DND-41 (cell line): ENCODE data around the gene AK8.
A peak's percentile ranks its signal among the peaks of the same experiment; 100 is the strongest.

Source experiments
- ATAC-seq: fragments of 200-7000 bp; cut with Tn5 transposase; 3 replicates; pipeline ENCODE4 v1.9.1; 2021; ENCODE audit warnings: low read depth; ENCODE audit not compliant: insufficient read depth
- DNase-seq: peaks from one replicate; pipeline ENCODE4 v3.0.0-alpha.2; 2020
- H2AFZ ChIP-seq: 2 replicates; pipeline ENCODE4 v1.6.0; 2012; ENCODE audit warnings: low read depth, low read length
- H3K27ac ChIP-seq: 2 replicates; pipeline ENCODE4 v1.5.1; 2012; ENCODE audit warnings: low read length, inconsistent platforms
- H3K27me3 ChIP-seq: fragments of 200-600 bp; sonication (generic); 2 replicates; pipeline ENCODE4 v1.6.0; 2012; ENCODE audit warnings: low read length, mild to moderate bottlenecking, inconsistent platforms; ENCODE audit not compliant: insufficient read depth, poor library complexity
- H3K36me3 ChIP-seq: 2 replicates; pipeline ENCODE4 v1.5.1; 2012; ENCODE audit warnings: low read length, inconsistent platforms; ENCODE audit not compliant: insufficient read depth
- H3K4me1 ChIP-seq: 2 replicates; pipeline ENCODE4 v1.5.1; 2012; ENCODE audit warnings: mild to moderate bottlenecking, low read length; ENCODE audit not compliant: insufficient read depth
- H3K4me2 ChIP-seq: 2 replicates; pipeline ENCODE4 v1.6.0; 2012; ENCODE audit warnings: mild to moderate bottlenecking, moderate library complexity, low read length, inconsistent platforms; ENCODE audit not compliant: insufficient read depth
- H3K4me3 ChIP-seq, 2 experiments: fragments of 200-600 bp in 1 of 2; shearing (Covaris generic) in 1 of 2; 2 replicates each; pipeline ENCODE4 v1.5.1; 2012 to 2016; ENCODE audit warnings: inconsistent platforms in 2 of 2, low read length in 2 of 2, mild to moderate bottlenecking in 2 of 2, low read depth in 1 of 2, moderate library complexity in 1 of 2
- H3K79me2 ChIP-seq: 2 replicates; pipeline ENCODE4 v1.6.0; 2012; ENCODE audit warnings: low read length, inconsistent platforms; ENCODE audit not compliant: insufficient read depth
- H3K9ac ChIP-seq: 2 replicates; pipeline ENCODE4 v1.6.0; 2012; ENCODE audit warnings: low read depth, mild to moderate bottlenecking, inconsistent platforms, low read length, moderate library complexity
- H3K9me3 ChIP-seq: 2 replicates; pipeline ENCODE4 v1.5.1; 2012; ENCODE audit warnings: low read length, moderate library complexity, mild to moderate bottlenecking, inconsistent platforms; ENCODE audit not compliant: insufficient read depth, severe bottlenecking
- H4K20me1 ChIP-seq: 2 replicates; pipeline ENCODE4 v1.6.0; 2012; ENCODE audit warnings: low read length; ENCODE audit not compliant: insufficient read depth
- EZH2 ChIP-seq: IDR thresholded peaks from 3 replicates; pipeline ENCODE4 v1.6.1; 2012; ENCODE audit warnings: borderline replicate concordance, low read depth, mild to moderate bottlenecking, moderate library complexity, low read length, inconsistent platforms; ENCODE audit not compliant: severe bottlenecking
- TF ChIP-seq, protein P1 (sequence below): IDR thresholded peaks from 2 replicates; pipeline ENCODE4 v1.5.1; 2012; ENCODE audit warnings: borderline replicate concordance, low read length, moderate library complexity, mild to moderate bottlenecking; ENCODE audit not compliant: poor library complexity, severe bottlenecking; ENCODE audit errors: extremely low read depth

The AK8 gene

GRCh38 chr9:132742821-132743311, 135.2 kb downstream of the AK8 start:
- H3K9me3 ChIP-seq, result no peaks in the 10 kb centered on the region
- no peak overlapping the region for H3K4me2 ChIP-seq
- no peaks in the 10 kb centered on the region for H4K20me1 ChIP-seq
- ATAC-seq, result peak; percentile 78
- TF ChIP-seq, protein P1, sequence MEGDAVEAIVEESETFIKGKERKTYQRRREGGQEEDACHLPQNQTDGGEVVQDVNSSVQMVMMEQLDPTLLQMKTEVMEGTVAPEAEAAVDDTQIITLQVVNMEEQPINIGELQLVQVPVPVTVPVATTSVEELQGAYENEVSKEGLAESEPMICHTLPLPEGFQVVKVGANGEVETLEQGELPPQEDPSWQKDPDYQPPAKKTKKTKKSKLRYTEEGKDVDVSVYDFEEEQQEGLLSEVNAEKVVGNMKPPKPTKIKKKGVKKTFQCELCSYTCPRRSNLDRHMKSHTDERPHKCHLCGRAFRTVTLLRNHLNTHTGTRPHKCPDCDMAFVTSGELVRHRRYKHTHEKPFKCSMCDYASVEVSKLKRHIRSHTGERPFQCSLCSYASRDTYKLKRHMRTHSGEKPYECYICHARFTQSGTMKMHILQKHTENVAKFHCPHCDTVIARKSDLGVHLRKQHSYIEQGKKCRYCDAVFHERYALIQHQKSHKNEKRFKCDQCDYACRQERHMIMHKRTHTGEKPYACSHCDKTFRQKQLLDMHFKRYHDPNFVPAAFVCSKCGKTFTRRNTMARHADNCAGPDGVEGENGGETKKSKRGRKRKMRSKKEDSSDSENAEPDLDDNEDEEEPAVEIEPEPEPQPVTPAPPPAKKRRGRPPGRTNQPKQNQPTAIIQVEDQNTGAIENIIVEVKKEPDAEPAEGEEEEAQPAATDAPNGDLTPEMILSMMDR, result no peak
- TF ChIP-seq EZH2, result no peak
- no peaks in the 10 kb centered on the region for H3K36me3 ChIP-seq
- no peak overlapping the region for H3K27ac ChIP-seq
- no peak overlapping the region for H3K9ac ChIP-seq
- peak; percentile 43 for DNase-seq
- H3K79me2 ChIP-seq, result no peaks in the 10 kb centered on the region
- peaks cover 2% of the 10 kb centered on the region; the same call in 1 of the 2 replicates for H3K4me1 ChIP-seq
- no peak overlapping the region for H3K4me3 ChIP-seq
- H2AFZ ChIP-seq, result no peak overlapping the region
- H3K27me3 ChIP-seq, result peaks cover 6% of the 10 kb centered on the region

GRCh38 chr9:132740526-132741309, 137.4 kb downstream of the AK8 start:
- Histone ChIP-seq H4K20me1 (no peaks in the 10 kb centered on the region), H3K36me3 (no peaks in the 10 kb centered on the region), H3K27ac (no peak overlapping the region), H3K79me2 (no peaks in the 10 kb centered on the region), H3K4me1 (peaks cover 2% of the 10 kb centered on the region; the same call in 1 of the 2 replicates), H3K9me3 (no peaks in the 10 kb centered on the region), H3K27me3 (peaks cover 6% of the 10 kb centered on the region), H3K4me2 (no peak overlapping the region), H3K9ac (no peak overlapping the region), H2AFZ (no peak overlapping the region), H3K4me3 (no peak overlapping the region)
- ATAC-seq (no peak), DNase-seq (no peak)
- TF ChIP-seq, protein P1, result no peak
- no peak for TF ChIP-seq EZH2

DNA sequence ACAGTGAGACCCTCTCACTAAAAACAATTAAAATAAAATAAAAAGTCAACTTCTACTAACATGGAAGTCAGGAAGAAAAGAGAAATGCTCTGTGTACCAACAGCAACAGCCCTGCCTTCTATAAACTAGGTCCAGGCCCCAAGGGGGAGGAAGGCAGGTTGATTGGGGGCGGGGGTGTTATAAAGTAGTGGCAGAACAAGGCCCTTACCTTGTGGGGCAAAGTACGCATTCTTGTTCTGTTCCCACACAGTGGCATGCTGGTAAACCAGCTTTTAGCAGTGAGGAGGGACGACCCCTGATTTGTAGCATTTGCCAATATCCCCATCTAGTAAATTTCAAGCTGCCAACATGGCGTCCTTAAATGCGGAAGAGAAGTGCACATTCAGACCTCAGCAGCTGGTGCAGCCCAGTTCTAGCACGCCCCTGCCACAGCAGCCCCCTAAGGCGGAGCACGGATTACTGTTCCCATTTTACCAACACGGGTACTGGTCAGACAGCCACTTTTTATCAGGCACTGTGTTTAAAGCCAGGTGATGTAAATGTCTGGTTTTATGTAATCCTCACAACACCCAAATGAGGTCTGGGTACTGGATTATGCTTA, 138.3 kb downstream of the AK8 start:
- Histone ChIP-seq H3K9ac (no peak overlapping the region), H3K4me1 (peaks cover 2% of the 10 kb centered on the region; the same call in 1 of the 2 replicates), H2AFZ (no peak overlapping the region), H4K20me1 (no peaks in the 10 kb centered on the region), H3K4me3 (no peak overlapping the region), H3K79me2 (no peaks in the 10 kb centered on the region), H3K4me2 (no peak overlapping the region), H3K27ac (no peak overlapping the region), H3K36me3 (no peaks in the 10 kb centered on the region), H3K9me3 (no peaks in the 10 kb centered on the region), H3K27me3 (peaks cover 6% of the 10 kb centered on the region)
- ATAC-seq (no peak), DNase-seq (no peak)
- TF ChIP-seq, protein P1, result no peak
- no peak for TF ChIP-seq EZH2
